SJCRH30 (cell line): ENCODE data around the gene SRC. TPM values are rescaled to one million over a fixed set of nuclear protein-coding genes. Genes with fewer than 3 reads are reported as not detected.

Experiments
- DNase-seq, 2 experiments: peaks; one replicate each; pipeline ENCODE4 v3.0.0-alpha.2; 2015 to 2020
- H3K27ac ChIP-seq: fragments of 250-450 bp; sonication (Bioruptor Pico); 2 replicates; pipeline ENCODE4 v1.5.1; 2020; ENCODE audit warnings: mild to moderate bottlenecking, moderate library complexity
- H3K27me3 ChIP-seq: fragments of 250-450 bp; sonication (Bioruptor Pico); 2 replicates; pipeline ENCODE4 v1.5.1; 2020; ENCODE audit warnings: mild to moderate bottlenecking, moderate library complexity
- H3K36me3 ChIP-seq: fragments of 250-450 bp; sonication (Bioruptor Pico); 2 replicates; pipeline ENCODE4 v1.5.1; 2020; ENCODE audit warnings: mild to moderate bottlenecking, moderate library complexity
- H3K4me1 ChIP-seq: fragments of 250-450 bp; sonication (Bioruptor Pico); 2 replicates; pipeline ENCODE4 v1.5.1; 2020; ENCODE audit warnings: mild to moderate bottlenecking, moderate library complexity
- H3K4me3 ChIP-seq: fragments of 250-450 bp; sonication (Bioruptor Pico); 2 replicates; pipeline ENCODE4 v1.5.1; 2020; ENCODE audit warnings: mild to moderate bottlenecking, moderate library complexity
- H3K9me3 ChIP-seq: fragments of 250-450 bp; sonication (Bioruptor Pico); replicated peaks from 2 replicates; pipeline ENCODE4 v1.5.1; 2020; ENCODE audit warnings: mild to moderate bottlenecking, moderate library complexity
- total RNA-seq: library from RNA; depleted of rRNA; stranded (reverse); fragments of >200 nt; shearing (Covaris generic); gene quantifications from 2 replicates; pipeline ENCODE4 v1.2.3, GENCODE V29; 2014

Gene SRC
- total RNA-seq, 1 experiment from 2014 or later = 15.4 TPM

DNA sequence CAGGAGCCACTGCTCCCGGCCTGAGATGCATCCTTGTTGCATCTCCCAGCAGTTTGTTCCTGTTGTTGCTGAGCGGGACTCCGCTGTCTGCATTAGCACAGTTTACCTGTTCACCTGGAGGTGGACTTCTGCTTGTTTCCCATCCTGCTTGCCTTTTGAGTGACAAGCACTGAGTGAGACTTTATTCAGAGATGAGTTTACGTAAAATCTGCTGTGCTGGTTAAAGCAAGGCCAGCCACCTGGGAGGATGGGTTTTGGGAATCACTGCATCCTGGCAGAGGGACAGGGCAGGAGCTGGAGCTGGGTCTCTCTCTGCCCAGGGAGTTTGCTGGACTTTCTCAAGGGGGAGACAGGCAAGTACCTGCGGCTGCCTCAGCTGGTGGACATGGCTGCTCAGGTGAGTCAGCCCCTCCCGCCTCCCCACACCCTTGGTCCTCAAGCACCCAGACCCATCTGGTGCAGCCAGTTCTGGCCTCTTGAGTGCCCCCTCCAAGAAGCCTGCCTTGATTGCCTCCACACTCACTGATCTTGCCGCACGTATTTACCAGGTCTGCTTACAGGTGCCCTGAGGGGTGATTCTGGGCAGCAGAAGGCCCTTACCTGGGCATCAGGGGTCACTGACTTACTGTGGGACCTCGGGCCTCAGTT lies 55.5 kb downstream of the SRC start:
- peaks cover 10% of the 10 kb centered on the region; the same call in 1 of the 2 replicates for H3K4me1 ChIP-seq
- no peaks in the 10 kb centered on the region for H3K27me3 ChIP-seq
- H3K9me3 ChIP-seq = no peaks in the 10 kb centered on the region
- no peak for DNase-seq
- no peaks in the 10 kb centered on the region; the same call in 1 of the 2 replicates for H3K36me3 ChIP-seq
- H3K4me3 ChIP-seq = no peak overlapping the region
- H3K27ac ChIP-seq = no peak overlapping the region

DNA sequence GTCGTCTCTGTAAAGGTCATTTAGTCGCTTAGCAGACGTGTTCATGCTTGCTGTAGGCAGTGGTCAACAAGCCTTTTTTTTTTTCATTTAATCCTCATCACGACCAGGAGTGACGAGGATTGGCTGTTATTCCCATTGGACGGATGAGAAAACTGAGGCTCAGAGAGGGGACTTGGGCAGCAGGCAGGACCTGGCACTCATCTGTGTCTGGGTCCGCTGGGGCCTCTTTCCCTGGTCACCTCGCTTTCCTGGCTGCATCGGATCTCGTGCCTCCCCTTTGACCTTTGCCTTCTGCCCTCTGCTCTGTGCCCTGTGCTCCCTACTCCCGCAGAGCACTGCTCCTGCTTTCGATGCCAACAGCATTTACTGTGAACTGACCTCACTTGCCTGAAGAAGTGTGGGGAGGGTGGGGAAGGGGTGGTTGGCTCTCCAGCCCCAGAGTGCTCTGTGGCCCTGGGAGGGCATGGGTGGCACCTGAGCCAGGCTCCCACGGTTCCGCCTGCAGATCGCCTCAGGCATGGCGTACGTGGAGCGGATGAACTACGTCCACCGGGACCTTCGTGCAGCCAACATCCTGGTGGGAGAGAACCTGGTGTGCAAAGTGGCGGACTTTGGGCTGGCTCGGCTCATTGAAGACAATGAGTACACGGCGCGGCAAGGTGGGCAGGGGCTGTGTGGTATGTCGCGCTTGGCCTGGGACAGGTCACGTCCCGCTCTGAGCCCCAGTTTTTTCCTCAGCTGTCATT lies 56.2 kb downstream of the SRC start:
- Histone ChIP-seq H3K27ac (no peak overlapping the region), H3K4me1 (peaks cover 6% of the 10 kb centered on the region; the same call in 1 of the 2 replicates), H3K27me3 (no peaks in the 10 kb centered on the region), H3K36me3 (no peaks in the 10 kb centered on the region; the same call in 1 of the 2 replicates), H3K4me3 (no peak overlapping the region), H3K9me3 (no peaks in the 10 kb centered on the region)
- no peak for DNase-seq

GRCh38 chr20:37403107-37404033 lies 57.4 kb downstream of the SRC start:
- no peak overlapping the region for H3K4me3 ChIP-seq
- H3K36me3 ChIP-seq = no peaks in the 10 kb centered on the region; the same call in 1 of the 2 replicates
- peaks cover 2% of the 10 kb centered on the region for H3K4me1 ChIP-seq
- H3K9me3 ChIP-seq = no peaks in the 10 kb centered on the region
- no peak overlapping the region for H3K27ac ChIP-seq
- H3K27me3 ChIP-seq = no peaks in the 10 kb centered on the region
- no peak for DNase-seq

DNA sequence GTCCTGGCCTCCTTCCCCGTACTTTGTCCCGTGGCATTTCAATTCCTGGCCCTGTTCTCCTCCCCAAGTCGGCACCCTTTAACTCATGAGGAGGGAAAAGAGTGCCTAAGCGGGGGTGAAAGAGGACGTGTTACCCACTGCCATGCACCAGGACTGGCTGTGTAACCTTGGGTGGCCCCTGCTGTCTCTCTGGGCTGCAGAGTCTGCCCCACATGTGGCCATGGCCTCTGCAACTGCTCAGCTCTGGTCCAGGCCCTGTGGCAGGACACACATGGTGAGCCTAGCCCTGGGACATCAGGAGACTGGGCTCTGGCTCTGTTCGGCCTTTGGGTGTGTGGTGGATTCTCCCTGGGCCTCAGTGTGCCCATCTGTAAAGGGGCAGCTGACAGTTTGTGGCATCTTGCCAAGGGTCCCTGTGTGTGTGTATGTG lies 58.5 kb downstream of the SRC start:
- Histone ChIP-seq H3K4me1 (peaks cover 11% of the 10 kb centered on the region), H3K4me3 (no peak overlapping the region), H3K36me3 (no peaks in the 10 kb centered on the region; the same call in 1 of the 2 replicates), H3K27me3 (no peaks in the 10 kb centered on the region), H3K27ac (no peak overlapping the region), H3K9me3 (no peaks in the 10 kb centered on the region)
- DNase-seq = no peak

GRCh38 chr20:37405351-37405897 lies 59.5 kb downstream of the SRC start:
- no peaks in the 10 kb centered on the region for H3K27me3 ChIP-seq
- H3K9me3 ChIP-seq = no peaks in the 10 kb centered on the region
- no peak for DNase-seq
- H3K4me1 ChIP-seq = peaks cover 11% of the 10 kb centered on the region
- H3K36me3 ChIP-seq = no peaks in the 10 kb centered on the region; the same call in 1 of the 2 replicates
- H3K4me3 ChIP-seq = no peak overlapping the region
- no peak overlapping the region for H3K27ac ChIP-seq

DNA sequence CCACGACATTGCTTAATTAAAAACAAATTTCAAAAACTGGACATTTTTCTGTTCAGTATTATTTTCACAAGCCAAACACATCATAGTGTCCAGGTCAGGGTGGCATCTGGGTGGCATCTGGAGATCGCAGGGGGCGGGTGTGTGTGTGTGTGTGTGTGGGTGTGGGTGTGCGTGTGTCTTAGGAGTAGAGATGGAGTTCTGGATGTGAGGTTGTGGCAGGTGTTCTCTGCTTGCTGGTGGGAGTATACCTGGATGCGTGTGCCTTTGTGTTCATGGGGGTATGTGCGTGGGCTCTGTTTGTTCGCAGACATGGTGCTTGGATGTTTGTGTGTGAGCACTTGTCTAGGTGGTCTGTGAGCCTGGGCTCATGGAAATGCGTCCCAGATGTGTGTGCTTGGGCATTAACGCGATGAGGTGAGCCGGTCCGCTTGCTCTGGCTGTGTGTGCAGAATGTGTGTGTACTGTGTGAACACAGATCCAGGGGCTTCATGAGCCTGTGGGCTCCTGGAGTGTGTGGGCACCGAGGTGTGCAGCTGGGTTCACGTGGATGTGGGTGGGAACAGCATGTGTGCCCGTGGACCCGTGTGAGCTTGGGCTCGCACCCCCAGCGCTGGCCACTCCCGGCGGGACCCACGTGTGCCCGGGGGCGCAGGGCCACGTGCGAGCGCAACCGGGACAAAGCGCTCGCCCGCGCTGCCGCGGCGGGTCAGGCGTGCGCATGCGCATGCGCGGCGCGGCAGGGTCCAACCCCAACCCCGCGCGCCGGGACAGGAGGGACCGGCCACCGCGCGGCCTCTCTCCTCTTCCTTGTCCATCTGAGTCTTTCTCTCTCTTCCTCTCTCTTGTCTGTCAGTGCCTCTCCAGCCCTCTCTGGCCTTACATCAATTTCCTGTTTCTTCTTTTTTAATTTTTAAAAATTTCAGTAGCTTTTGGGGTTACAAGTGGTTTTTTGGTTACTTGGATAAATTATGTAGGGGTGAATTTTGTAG lies 60.4 kb downstream of the SRC start:
- Histone ChIP-seq H3K4me1 (peaks cover 16% of the 10 kb centered on the region), H3K4me3 (peak overlapping the region; percentile 29), H3K27me3 (no peaks in the 10 kb centered on the region), H3K36me3 (no peaks in the 10 kb centered on the region; the same call in 1 of the 2 replicates), H3K9me3 (no peaks in the 10 kb centered on the region), H3K27ac (no peak overlapping the region)
- peak; percentile 59 to 80 for DNase-seq

DNA sequence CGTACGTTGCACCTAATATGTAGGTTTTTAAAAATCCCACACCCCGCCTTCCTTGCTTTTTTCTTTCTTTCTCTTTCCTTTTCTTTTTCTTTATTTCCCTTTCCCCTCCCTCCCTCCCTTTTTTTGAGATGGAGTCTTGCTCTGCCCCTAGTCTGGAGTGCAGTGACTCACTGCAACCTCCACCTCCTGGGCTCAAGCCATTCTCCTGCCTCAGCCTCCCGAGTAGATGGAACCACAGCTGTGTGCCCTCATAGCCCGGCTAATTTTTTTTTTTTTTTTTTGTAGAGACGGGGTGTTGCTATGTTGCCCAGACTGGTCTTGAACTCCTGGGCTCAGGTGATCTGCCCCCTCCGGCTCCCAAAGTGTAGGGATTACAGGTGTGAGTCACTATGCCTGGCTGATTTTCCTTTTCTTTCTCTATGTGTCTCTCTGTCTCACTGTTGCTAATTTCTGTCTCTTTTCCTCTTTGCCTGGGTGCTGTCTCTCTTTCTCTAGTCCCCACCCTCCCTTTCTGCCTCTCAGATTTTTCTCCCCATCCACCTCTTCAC lies 61.2 kb downstream of the SRC start:
- no peaks in the 10 kb centered on the region for H3K27me3 ChIP-seq
- no peak overlapping the region for H3K27ac ChIP-seq
- peak overlapping the region; percentile 29 for H3K4me3 ChIP-seq
- no peak for DNase-seq
- no peaks in the 10 kb centered on the region for H3K36me3 ChIP-seq
- H3K4me1 ChIP-seq = peaks cover 20% of the 10 kb centered on the region
- H3K9me3 ChIP-seq = no peaks in the 10 kb centered on the region

DNA sequence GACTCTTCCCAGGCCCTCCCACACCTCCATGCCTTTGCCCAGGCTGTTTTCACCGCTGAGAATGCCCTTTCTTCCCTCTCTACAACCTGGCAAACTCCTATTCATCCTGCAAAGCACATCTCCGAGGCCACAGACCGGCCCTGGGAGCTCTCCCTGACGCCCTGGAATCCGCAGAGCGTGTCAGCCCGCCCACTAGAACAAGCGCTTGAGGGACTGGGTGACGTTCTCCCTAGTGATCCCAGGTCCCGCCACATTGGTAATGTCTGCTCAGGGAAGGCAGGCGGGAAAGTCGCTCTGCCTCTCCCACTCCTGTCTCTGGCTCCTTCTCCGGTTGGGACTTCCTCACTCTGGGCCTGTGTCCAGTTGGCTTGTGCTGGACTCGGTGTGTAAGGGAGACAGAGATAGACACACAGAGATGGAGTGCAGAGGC lies 61.6 kb downstream of the SRC start:
- Histone ChIP-seq H3K36me3 (no peaks in the 10 kb centered on the region), H3K4me3 (no peak overlapping the region), H3K27me3 (no peaks in the 10 kb centered on the region), H3K27ac (no peak overlapping the region), H3K4me1 (peaks cover 22% of the 10 kb centered on the region), H3K9me3 (no peaks in the 10 kb centered on the region)
- peak in 1 of 2 experiments; percentile 41 for DNase-seq

- H3K27ac ChIP-seq = no peak overlapping the region
- H3K27me3 ChIP-seq = peaks cover 1% of the 10 kb centered on the region; the same call in 1 of the 2 replicates
- H3K4me1 ChIP-seq = peaks cover 32% of the 10 kb centered on the region
- no peaks in the 10 kb centered on the region for H3K9me3 ChIP-seq
- peak; percentile 44 to 55 for DNase-seq
- no peak overlapping the region for H3K4me3 ChIP-seq
- H3K36me3 ChIP-seq = no peaks in the 10 kb centered on the region
These were observed 62.6 kb downstream of the SRC start for GRCh38 chr20:37408302-37409193.

DNA sequence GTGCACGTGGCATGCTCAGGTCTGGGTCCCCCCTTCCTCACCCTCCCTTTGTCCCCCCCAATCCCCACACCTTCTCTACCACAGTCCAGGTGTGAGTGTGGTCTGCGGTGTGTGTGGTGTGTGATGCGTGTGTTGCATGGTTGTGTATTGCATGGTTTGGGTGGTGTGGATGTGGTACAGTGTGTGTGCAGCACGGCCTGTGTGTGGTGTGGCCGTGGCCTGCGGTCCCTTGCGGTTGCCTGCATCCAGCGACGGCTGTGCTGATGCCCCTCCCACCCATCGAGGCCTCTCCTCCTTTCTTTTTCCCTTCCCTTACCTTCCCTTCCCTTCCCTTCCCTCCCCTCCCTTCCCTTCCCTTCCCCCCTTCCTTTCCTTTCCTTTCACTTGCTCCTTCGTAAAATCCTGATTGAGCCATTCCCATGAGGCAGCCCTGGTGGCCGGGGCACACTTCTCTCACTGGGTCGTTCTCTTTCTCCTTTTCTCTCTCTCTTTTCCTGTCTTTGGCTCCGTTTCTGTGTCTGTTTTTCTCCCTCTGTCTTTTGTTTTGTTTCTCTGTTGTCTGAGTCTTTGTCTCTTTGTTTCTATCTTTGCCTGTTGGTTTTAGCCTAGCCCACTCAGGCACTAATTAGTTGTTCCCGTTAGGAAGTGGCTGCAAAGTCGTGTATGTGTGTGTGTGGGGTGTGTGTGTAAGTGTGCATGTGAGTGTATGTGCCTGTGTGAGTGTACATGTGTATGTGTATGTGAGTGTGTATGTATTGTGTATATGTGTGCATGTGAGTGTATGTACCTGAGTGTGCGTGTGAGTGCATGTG lies 65.7 kb downstream of the SRC start:
- H3K9me3 ChIP-seq = no peaks in the 10 kb centered on the region
- peak overlapping the region; percentile 31 for H3K27ac ChIP-seq
- H3K4me3 ChIP-seq = peak overlapping the region; percentile 49
- peaks cover 24% of the 10 kb centered on the region for H3K27me3 ChIP-seq
- H3K4me1 ChIP-seq = peaks cover 35% of the 10 kb centered on the region
- H3K36me3 ChIP-seq = no peaks in the 10 kb centered on the region
- peak; percentile 53 to 57 for DNase-seq

DNA sequence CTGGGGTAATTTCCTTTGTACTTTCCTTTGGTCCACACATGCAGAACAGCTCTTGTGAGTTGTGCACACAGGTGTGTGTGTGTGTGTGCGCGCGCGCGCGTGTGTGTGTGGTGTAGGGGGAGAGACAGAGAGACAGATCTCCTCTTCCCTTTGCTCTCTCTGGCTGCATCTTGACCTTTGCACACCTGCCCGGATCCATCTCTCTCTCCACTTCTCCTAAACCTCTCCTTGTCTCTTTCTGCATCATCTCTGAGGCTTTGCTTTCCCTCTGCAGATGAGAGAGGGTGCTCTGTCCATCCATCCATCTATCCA lies 67.0 kb downstream of the SRC start:
- Histone ChIP-seq H3K4me1 (peaks cover 35% of the 10 kb centered on the region), H3K9me3 (no peaks in the 10 kb centered on the region), H3K27ac (no peak overlapping the region), H3K4me3 (no peak overlapping the region), H3K36me3 (no peaks in the 10 kb centered on the region), H3K27me3 (peaks cover 28% of the 10 kb centered on the region)
- DNase-seq = peak in 1 of 2 experiments; percentile 72

DNA sequence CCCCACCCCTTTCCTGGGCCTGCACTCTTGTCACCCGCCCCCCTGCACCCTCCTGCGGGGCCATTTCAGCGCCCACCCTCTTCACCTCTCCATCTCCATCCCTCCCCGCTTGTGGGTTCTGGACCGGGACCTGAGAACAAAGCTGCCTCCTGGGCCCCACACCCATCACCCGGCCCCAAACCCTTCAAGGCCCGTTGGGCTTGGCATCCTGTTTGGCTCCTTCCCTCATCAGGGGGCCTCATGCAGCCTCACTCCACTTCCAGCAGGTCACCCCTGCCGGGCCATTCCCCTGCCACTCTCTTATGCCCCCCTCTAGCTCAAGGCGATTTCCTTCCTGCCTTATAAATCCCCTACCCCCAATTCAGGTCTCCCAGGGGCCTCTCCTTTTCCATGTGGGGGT lies 67.4 kb downstream of the SRC start:
- Histone ChIP-seq H3K27me3 (peaks cover 28% of the 10 kb centered on the region), H3K4me1 (peaks cover 33% of the 10 kb centered on the region), H3K4me3 (no peak overlapping the region), H3K36me3 (no peaks in the 10 kb centered on the region), H3K9me3 (no peaks in the 10 kb centered on the region), H3K27ac (no peak overlapping the region)
- DNase-seq = peak in 1 of 2 experiments; percentile 15
